NCI-H526 (cell line): ENCODE data around the gene C10orf71.

Source experiments
- DNase-seq, 2 experiments: peaks; one replicate each; lab custom pipeline; 2025; lab: John Stamatoyannopoulos, UW

The C10orf71 gene

GRCh38 chr10:49333192-49333591 lies 34.2 kb downstream of the C10orf71 start:
- no peak for DNase-seq

- no peak for DNase-seq
Observed at GRCh38 chr10:49334964-49335363, 36.0 kb downstream of the C10orf71 start.

DNA sequence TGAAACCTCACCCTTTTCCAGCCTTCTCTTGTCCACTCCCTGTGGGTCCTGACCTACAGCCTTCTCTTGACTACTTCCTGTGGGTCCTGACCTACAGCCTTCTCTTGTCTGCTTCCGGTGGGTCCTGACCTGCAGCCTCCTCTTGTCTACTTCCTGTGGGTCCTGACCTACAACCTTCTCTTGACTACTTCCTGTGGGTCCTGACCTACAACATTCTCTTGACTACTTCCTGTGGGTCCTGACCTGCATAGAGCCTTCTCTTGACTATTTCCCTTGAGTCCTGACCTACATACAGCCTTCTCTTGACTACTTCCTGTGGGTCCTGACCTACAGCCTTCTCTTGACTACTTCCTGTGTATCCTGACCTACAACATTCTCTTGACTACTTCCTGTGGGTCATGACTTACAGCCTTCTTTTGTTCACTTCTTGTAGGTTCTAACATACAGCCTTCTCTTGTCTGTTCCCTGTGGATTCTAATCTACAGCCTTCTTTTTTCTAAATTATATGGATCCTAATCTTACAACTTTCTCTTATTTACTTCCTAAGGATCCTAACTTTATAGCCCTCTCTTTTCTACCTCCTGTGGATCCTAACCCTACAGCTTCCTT lies 36.5 kb downstream of the C10orf71 start:
- no peak for DNase-seq

GRCh38 chr10:49338604-49339003 lies 39.6 kb downstream of the C10orf71 start:
- no peak for DNase-seq

GRCh38 chr10:49344840-49345239 lies 45.9 kb downstream of the C10orf71 start:
- DNase-seq: no peak

- DNase-seq: no peak
Observed at GRCh38 chr10:49347342-49347741, 48.4 kb downstream of the C10orf71 start.

DNA sequence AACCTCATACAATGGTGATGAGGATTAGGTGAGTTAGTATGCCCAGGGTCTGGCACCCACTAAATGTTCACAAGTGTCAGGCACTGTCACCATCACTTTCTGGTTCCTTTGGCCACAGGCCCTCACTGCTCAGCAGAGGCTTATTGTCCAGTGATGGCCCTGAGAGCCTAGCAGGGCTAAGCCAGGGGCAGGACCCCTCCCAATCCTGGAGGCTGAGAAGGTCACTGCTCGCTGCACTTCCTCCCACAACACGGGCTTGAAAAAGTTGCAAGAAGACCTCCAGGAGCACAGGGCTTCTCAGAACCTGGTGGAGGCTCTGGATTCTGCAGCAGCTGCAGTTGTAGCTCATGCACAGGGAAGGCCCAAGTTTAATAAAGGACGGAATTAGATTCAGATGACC lies 48.9 kb downstream of the C10orf71 start:
- DNase-seq: no peak

GRCh38 chr10:49348593-49348992 lies 49.6 kb downstream of the C10orf71 start:
- DNase-seq: no peak

DNA sequence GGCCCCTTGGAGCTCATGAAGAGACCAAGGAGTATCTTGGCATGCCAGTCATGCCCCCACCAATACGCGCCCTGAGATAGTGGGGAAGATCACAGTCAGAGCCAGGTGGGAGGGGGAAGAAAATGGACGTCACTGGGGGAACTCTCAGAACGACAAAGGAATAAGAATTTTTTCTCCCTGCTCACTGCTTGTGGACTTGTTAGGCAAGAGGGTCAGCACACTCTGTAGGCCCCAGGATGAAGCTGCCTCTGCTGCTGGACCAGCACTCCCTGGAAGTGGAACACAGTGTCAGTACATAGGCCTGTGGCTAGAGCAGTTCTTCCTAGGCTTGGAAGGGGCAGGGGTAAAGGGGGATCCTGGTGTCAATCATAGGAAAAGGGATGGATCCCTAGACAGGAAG lies 50.4 kb downstream of the C10orf71 start:
- DNase-seq: no peak

DNA sequence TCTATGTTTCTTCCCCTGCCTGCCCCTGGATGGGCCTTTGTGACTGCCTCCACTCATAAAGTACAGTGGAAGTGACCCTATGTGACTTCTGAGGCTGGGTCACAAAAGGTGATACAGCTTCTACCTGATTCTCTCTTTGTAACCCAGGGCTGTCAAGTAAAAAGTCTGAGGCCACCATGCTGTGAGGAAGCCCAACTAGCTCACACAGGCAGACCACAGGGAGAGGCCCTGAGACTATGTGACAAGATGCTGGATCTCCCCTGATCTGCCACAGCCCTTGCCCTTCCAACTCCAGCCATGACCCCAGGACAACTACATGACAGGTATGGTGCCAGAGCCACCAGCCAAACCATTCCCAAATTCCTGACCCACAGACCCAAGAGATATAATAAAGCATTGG lies 51.2 kb downstream of the C10orf71 start:
- DNase-seq: no peak

DNA sequence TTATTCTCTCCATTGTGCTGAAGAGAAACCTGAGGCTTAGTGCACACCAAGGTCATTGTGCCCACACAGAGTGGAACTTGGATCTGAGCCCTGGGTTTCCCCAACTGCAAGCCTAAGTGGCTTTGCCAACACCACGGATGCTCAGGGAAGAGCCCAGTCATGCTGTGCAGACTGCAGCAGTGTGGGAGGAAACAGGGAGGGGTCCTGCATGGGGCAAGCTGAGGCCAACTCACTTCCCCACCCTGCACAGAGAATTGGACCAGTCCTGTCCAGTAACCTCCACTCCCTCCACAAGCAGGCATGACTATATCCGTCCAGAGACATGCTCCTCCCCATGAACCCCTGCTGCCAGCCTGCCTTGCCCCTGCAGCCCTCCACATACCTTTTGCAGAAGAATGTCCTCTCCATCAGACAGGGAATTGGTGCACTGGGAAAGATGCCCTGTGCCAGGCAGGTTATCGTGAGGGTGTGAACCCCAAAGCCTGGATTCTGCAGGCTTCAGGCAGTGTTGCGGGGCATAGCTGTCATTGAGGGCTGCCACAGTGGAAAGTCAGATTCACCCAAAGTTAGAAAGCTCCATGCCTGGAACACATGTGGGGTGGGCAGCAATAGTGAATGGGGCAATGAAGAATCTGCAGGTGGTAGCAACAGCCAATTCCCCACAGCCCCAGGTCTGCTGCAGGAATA lies 52.0 kb downstream of the C10orf71 start:
- no peak for DNase-seq

GRCh38 chr10:49351669-49352068 lies 52.7 kb downstream of the C10orf71 start:
- no peak for DNase-seq

GRCh38 chr10:49352323-49352722 lies 53.4 kb downstream of the C10orf71 start:
- no peak for DNase-seq

DNA sequence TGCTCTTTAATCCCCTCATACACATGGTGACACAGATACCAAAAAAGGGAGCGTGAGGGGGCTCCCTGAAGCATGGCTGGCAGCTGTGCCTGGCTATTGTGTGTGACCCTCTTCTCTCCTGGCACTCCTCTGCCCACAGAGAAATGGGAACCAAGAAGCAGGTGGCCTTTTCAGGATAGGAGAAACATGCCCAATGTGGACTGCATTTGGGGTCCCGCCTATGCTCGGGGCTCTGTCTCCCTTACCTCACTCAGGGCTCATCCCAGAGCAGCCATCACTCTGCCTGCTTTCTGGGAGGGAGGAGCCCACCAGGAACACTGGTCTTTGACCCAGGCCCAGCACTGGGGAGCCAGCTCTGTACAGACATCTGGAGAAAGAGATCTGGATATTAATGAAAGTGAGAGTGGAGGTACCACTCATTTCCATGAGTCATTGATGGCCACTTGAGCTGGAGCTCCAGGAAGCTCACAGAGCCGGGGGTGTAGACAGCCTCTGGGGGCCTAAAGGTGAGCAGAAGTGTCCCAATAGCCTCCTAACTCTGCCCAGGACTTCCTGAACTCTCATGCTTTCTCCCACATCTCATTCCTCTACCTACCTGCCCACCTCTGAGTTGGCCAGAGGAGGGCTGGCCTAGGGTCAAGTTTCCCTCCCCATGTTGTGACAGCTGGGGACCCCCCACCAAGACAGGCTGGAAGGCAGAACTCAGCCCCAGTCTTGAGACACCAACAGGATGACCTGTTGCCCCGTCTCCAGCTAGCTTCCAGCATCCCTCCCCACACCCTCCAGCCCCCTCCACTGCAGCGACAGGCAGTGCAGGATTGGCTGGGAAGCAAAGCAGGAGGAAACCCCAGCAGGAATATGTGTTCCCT lies 54.3 kb downstream of the C10orf71 start:
- DNase-seq: no peak

DNA sequence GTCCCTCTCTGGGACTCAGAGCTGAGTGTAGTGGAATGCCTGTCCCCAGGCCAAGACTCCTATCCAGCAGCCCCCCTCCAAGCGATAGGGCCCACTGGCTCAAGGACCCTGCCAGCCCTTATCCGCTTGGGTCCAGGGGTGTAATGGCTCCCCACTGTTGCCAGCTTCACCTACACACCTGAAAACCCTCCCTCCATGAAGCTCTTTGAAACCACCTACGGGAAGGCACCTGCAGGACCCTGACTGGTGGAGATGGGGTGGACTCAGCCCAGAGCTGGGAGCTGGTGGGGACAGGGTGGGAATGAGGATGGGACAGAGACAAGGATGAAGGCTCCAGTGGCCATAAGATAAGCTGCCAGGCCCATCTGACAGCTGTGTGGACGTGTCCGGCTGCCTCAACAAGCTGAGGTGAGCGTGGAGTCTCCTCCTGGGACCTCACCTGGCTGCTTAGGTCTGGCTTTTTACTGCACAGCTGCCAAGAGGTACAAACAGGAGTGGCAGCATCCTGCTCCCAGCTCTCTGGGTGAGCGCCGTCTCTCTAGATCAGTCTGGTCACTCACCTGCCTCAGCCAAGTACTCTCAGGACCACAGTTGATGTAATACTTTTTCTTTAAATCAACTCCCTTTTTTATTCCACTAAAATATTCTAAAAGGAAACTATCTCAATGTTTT lies 55.1 kb downstream of the C10orf71 start:
- DNase-seq: no peak

- no peak for DNase-seq
Observed at GRCh38 chr10:49354593-49354992, 55.6 kb downstream of the C10orf71 start.

DNA sequence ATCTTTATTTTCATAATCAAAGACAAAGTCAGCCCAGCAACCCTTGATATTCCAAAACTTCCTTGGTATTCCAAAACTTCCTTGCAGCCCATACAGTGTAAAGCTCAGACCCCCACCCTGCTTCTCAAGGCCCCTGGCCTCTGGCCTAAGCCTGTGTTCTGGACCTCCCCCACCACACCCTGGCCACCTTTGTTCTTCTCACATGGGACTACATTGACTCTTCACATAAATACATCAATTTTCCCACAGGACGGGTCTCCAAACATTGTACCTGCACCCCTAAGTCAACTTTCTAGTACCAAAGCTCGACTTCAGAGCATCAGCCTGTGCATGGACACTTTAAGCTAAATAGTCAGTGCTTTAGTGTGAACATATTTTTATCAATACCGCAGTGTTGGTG lies 56.3 kb downstream of the C10orf71 start:
- no peak for DNase-seq

- DNase-seq: no peak
Observed at GRCh38 chr10:49356181-49356580, 57.2 kb downstream of the C10orf71 start.

- no peak for DNase-seq
Observed at GRCh38 chr10:49356944-49357343, 58.0 kb downstream of the C10orf71 start.

DNA sequence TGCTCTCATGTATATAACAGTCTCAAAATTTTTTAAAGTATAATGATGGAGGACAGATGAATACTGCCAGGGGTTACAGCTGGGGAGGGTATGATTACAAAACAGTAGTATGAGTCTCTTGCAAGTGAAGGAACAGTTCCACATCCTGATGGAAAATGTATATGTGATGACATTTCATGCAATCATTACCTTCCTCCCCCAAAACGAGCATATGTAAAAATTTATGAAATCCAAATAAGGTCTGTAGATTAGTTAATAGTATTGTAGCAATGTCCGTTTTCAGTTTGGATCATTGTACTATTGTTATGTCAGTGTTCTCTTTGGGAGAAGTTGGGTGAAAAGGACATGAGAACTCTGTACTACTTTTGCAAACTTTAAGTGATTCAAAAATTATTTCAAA lies 58.9 kb downstream of the C10orf71 start:
- DNase-seq: no peak

DNA sequence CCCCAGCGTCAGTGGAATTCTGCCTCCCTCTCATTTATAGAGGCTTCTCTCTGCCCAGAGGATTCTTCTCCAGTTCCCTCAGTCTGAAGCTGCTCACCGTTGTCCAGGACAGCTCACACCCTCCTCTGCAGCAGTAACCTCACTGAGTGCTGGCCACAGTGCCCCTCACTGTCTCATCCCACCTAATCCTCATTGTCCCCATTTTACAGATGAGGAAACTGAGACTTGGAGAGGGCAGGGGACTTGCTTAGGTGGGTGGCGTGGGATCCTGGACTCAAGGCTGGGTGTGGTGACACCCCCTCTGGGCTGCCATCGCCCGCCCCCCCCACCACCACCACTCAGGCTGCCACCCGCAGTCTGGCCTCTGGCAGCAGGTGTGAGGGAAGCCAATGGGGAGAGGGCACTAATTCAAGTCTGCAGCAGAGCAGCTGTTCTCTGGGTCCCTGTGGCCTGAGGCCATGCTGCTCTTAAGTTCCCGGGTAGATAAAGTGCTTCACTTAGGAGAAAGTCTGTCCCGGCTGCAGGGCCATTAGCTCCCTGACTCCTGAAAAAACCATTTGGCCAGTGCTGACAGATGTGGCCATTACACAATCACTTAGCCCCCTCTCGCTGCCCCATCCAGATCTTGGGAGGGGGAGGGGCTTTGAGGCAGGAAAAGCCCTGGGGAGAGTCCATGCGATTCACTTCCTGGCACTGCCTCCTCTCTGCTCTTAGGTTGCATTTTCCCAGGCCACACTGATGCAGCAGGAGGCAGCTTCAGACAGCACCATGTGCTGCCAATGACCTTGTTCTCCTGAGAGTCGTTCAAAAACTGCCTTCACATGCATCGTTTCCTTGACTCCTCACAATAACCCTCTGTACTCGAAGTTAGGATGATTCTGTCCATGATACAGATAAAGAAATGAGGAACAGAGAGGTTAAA lies 60.6 kb downstream of the C10orf71 start:
- no peak for DNase-seq
